K562 (cell line): ENCODE results near the gene ANKMY2.

Experiments
- CREM ChIP-seq: IDR thresholded peaks from 2 replicates; pipeline ENCODE4 v1.6.1; 2014; ENCODE audit warnings: antibody characterized with exemption, low read depth
- IRF2 ChIP-seq: sonication (generic); formaldehyde crosslinking; IDR thresholded peaks from 2 replicates; pipeline ENCODE4 v1.8.1; 2022; ENCODE audit warnings: mild to moderate bottlenecking, missing genetic modification reagents
- JUNB ChIP-seq: fragments of 450-650 bp; formaldehyde crosslinking; conservative IDR thresholded peaks from 2 replicates; pipeline ENCODE4 v1.4.0; 2020; ENCODE audit warnings: mild to moderate bottlenecking
- PCBP1 ChIP-seq: fragments of 200-400 bp; formaldehyde crosslinking; IDR thresholded peaks from 2 replicates; pipeline ENCODE4 v1.6.1; 2018; ENCODE audit warnings: mild to moderate bottlenecking, low read depth, low read length; ENCODE audit not compliant: poor library complexity, severe bottlenecking
- RAD21 ChIP-seq, 2 experiments: fragments of 250-450 bp in 1 of 2; fragments of 450-650 bp in 1 of 2; sonication (Bioruptor Pico) in 1 of 2; formaldehyde crosslinking in 1 of 2; IDR thresholded peaks in 1 of 2; conservative IDR thresholded peaks in 1 of 2; 2 replicates each; pipeline versions ENCODE4 v1.4.0 to v1.8.0; 2020 to 2022; ENCODE audit warnings: mild to moderate bottlenecking in 2 of 2, moderate library complexity in 1 of 2
- TF ChIP-seq, protein P1 (sequence below), 3 experiments: IDR thresholded peaks in 2 of 3; conservative IDR thresholded peaks in 1 of 3; 2 replicates each; pipeline ENCODE4 v1.5.1; 2011 to 2012; ENCODE audit warnings: low read length in 3 of 3, mild to moderate bottlenecking in 3 of 3, control low read depth in 2 of 3, improper control_type of control experiment in 1 of 3, inconsistent platforms in 1 of 3, low read depth in 1 of 3, mixed read lengths in 1 of 3, moderate library complexity in 1 of 3; ENCODE audit not compliant: insufficient read depth in 2 of 3

DNA sequence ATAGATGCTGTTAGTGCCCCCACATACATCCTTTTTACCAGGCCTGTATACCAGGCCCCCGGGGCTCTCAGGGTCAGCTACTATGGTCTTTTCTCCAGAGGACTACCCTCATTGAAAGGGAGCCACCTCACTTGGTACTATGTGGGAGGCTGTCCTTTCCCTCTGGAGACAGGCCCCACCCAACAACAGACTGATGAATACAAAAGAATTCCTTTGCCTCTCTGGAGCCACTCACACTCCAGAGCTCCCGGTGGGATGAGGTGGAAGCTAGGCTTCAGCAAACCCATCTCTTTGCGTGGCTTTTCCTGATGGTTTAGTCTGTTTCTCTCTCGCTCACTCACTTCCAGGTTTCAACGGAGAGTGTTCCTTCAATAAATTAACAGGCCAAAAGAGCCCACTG, 30.3 kb downstream of the ANKMY2 start:
- TF ChIP-seq IRF2 (CRISPR knock-in tag) (no peak), RAD21 (CRISPR knock-in tag; conservative IDR thresholded peaks at IDR 0.05 in 1 of 2, IDR thresholded peaks at IDR 0.05 in 1 of 2) (no peak), JUNB (no peak), PCBP1 (no peak), CREM (no peak)
- TF ChIP-seq, protein P1, sequence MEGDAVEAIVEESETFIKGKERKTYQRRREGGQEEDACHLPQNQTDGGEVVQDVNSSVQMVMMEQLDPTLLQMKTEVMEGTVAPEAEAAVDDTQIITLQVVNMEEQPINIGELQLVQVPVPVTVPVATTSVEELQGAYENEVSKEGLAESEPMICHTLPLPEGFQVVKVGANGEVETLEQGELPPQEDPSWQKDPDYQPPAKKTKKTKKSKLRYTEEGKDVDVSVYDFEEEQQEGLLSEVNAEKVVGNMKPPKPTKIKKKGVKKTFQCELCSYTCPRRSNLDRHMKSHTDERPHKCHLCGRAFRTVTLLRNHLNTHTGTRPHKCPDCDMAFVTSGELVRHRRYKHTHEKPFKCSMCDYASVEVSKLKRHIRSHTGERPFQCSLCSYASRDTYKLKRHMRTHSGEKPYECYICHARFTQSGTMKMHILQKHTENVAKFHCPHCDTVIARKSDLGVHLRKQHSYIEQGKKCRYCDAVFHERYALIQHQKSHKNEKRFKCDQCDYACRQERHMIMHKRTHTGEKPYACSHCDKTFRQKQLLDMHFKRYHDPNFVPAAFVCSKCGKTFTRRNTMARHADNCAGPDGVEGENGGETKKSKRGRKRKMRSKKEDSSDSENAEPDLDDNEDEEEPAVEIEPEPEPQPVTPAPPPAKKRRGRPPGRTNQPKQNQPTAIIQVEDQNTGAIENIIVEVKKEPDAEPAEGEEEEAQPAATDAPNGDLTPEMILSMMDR (IDR thresholded peaks at IDR 0.05 in 2 of 3, conservative IDR thresholded peaks at IDR 0.05 in 1 of 3; ENCODE audit: insufficient read depth in 2 of 3, low read depth in 1 of 3, low read length in 3 of 3): no peak
